Nephron (organoid): ENCODE data around the gene RS1.

Source experiments
- H3K27ac Mint-ChIP-seq, 3 experiments: 2 replicates each; pipeline ENCODE4 v1.8.0; 2020; ENCODE audit warnings: mixed read lengths in 3 of 3, mild to moderate bottlenecking in 2 of 3, moderate library complexity in 1 of 3
- H3K27me3 Mint-ChIP-seq: 2 replicates; pipeline ENCODE4 v1.8.0; 2021; ENCODE audit warnings: low read depth, mild to moderate bottlenecking, moderate library complexity, mixed read lengths
- H3K36me3 Mint-ChIP-seq: 2 replicates; pipeline ENCODE4 v1.8.0; 2020; ENCODE audit warnings: low read depth, mixed read lengths
- H3K4me1 Mint-ChIP-seq: 2 replicates; pipeline ENCODE4 v1.8.0; 2020; ENCODE audit warnings: mixed read lengths
- H3K4me3 Mint-ChIP-seq, 3 experiments: 2 replicates each; pipeline ENCODE4 v1.8.0; 2020; ENCODE audit warnings: mild to moderate bottlenecking in 3 of 3, mixed read lengths in 3 of 3, moderate library complexity in 2 of 3
- H3K9me3 Mint-ChIP-seq: 2 replicates; pipeline ENCODE4 v1.8.0; 2020; ENCODE audit warnings: mixed read lengths
- TF ChIP-seq, protein P1 (sequence below), 3 experiments: fragments of 200-600 bp; sonication (generic); IDR thresholded peaks; one replicate each; pipeline ENCODE4 v1.5.0; 2021; ENCODE audit warnings: antibody characterized with exemption in 3 of 3; ENCODE audit not compliant: unreplicated experiment in 3 of 3

RS1 gene

DNA sequence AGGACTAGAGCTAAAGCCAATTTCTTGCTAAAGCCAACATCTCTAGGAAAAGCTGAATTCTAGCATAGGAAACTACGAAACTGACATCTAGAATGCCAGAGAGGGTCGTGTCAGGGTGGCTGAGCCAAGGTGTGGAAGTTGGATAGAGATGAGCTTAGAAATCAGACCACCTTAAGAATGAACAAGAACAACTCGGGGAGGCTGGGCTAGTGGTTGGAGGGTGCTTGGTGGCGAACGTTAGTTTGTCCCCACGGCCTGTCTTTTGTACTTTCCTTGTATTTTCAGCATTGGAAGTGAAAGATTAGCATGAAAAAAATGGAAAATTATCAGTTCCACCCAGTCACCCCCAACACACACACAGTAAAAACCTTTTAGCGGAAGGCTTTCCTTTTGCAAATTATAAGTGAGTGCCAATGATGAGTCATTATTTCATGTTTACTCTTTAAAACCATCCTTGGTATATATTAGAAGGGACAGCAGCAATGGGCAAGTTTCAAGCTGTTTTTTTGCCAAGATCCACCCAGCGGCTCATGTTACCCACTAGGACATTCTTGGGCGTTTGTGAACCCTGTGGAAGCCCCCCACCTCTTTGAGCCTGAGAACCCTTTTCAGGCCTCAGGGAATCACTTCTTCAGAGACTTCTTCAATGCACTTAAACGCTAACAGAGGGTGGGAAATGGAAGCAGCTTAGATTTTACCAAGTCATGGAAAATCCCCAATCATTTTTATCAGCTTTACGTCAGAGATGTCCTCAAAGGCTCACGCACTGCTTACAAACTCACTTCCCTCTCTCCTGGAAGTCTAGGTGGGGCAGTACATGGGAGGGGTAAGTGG is 30.7 kb upstream of the RS1 start:
- Mint-ChIP-seq H3K36me3 (no peaks in the 10 kb centered on the region), H3K4me3 (no peak overlapping the region), H3K9me3 (peaks cover 5% of the 10 kb centered on the region), H3K27ac (no peak overlapping the region), H3K4me1 (peaks cover 12% of the 10 kb centered on the region), H3K27me3 (no peaks in the 10 kb centered on the region)
- TF ChIP-seq, protein P1, sequence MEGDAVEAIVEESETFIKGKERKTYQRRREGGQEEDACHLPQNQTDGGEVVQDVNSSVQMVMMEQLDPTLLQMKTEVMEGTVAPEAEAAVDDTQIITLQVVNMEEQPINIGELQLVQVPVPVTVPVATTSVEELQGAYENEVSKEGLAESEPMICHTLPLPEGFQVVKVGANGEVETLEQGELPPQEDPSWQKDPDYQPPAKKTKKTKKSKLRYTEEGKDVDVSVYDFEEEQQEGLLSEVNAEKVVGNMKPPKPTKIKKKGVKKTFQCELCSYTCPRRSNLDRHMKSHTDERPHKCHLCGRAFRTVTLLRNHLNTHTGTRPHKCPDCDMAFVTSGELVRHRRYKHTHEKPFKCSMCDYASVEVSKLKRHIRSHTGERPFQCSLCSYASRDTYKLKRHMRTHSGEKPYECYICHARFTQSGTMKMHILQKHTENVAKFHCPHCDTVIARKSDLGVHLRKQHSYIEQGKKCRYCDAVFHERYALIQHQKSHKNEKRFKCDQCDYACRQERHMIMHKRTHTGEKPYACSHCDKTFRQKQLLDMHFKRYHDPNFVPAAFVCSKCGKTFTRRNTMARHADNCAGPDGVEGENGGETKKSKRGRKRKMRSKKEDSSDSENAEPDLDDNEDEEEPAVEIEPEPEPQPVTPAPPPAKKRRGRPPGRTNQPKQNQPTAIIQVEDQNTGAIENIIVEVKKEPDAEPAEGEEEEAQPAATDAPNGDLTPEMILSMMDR (IDR thresholded peaks at IDR 0.05; ENCODE audit: unreplicated experiment in 3 of 3) = no peak

DNA sequence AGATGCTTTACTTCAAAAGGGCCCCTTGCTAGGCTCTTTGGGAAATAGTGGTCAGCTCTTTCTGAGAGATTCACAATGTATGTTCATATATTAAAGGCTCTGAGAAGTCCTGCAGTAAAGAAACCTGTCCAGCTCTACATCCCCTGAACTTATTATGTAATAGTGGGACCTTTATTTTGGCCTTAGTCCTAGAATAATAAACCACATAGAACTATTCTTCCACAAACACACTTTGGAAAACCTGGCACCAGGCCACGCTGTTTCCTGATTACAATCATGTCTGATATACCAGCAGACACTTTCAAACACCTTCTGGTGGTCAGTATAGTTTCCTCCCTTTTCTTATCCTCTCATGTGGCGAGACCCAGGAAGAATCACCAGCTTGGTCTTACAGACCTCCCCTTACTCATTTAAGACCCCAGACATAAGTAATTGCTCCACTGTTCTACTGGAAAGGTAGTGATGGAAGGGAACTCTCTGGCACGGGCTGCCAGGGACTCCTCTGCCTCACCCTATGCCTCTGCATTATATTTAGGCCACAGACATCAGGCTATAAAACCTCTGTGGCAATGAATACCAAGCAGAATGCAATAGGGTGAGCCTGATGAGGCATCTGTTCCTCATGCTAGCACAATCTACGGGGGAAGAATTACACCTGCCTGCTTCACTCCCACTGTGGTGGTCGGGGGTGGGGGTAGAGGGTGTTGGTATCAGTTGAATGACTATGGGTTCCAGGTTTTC is 29.9 kb upstream of the RS1 start:
- Mint-ChIP-seq H3K36me3 (no peaks in the 10 kb centered on the region), H3K4me3 (no peak overlapping the region), H3K4me1 (peaks cover 8% of the 10 kb centered on the region), H3K27me3 (no peaks in the 10 kb centered on the region), H3K27ac (no peak overlapping the region), H3K9me3 (peaks cover 8% of the 10 kb centered on the region)
- TF ChIP-seq, protein P1 (IDR thresholded peaks at IDR 0.05; ENCODE audit: unreplicated experiment in 3 of 3) = no peak

DNA sequence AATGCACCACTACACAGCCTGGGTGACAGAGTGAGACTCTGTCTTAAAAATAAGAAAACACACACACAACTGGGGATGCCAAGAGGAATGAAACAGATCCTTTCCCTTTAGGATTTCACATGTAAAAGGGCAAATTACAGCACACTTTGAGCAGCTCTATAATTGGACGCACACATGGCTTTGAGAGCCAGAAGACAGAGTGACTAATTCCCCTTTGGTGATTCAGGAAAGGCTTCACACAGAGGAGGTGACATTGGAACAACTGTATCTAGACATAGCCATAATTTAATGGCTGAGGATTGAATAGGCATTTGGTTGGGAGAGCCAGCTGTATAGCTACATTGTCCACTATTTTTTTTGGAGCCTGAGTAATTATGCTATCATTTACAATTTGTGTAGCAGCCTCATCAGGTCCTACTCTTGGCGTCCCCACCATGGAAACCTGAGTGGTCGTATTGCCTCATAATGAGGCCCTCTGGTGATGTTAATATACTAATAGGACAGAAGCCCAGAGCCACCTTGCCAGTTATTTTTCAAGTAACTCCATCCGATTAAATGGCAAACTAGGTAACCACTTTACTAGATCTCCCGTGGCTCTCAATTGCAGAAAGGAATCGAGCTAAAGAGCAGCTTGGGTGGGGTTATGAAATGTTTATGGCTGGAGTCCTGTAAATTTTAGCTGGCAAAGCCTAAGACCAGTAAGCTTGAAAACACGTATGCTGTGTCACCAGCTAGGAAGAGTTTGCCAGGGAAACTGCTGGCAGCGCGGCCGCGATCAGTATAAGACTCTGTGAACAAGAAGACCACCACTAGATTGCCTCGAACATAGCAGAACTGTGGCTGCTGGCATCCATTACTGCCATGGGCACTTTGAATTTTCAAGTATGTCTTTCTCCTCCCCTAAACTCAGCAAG is 27.1 kb upstream of the RS1 start:
- TF ChIP-seq, protein P1 (IDR thresholded peaks at IDR 0.05; ENCODE audit: unreplicated experiment in 3 of 3) = no peak
- H3K27me3 Mint-ChIP-seq = no peaks in the 10 kb centered on the region
- no peak overlapping the region for H3K4me3 Mint-ChIP-seq
- no peaks in the 10 kb centered on the region for H3K36me3 Mint-ChIP-seq
- H3K27ac Mint-ChIP-seq = no peak overlapping the region
- H3K9me3 Mint-ChIP-seq = peaks cover 18% of the 10 kb centered on the region
- H3K4me1 Mint-ChIP-seq = peaks cover 8% of the 10 kb centered on the region

DNA sequence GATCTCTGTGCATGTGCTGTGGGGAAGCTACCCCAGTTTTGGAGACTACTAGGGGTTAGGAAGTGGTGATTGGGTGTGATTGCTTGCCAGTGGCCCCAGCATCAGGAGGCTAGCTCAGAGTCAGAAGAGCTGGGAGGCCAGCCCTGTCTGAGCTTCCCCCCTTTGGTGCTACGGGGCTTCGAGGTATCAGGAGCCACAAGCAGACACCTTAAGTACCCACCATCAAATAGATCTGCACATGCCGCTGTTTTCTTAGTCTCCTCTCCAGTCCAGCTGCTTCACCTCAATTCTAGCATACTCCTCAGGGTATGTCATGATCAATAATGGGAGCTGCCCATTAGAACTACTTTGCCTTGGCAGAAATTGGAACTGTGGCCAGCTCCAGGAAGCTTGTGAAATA is 24.7 kb upstream of the RS1 start:
- no peak overlapping the region for H3K4me3 Mint-ChIP-seq
- H3K27ac Mint-ChIP-seq = no peak overlapping the region
- no peaks in the 10 kb centered on the region for H3K36me3 Mint-ChIP-seq
- H3K27me3 Mint-ChIP-seq = no peaks in the 10 kb centered on the region
- peaks cover 28% of the 10 kb centered on the region for H3K9me3 Mint-ChIP-seq
- no peaks in the 10 kb centered on the region for H3K4me1 Mint-ChIP-seq
- TF ChIP-seq, protein P1 (IDR thresholded peaks at IDR 0.05; ENCODE audit: unreplicated experiment in 3 of 3) = no peak

DNA sequence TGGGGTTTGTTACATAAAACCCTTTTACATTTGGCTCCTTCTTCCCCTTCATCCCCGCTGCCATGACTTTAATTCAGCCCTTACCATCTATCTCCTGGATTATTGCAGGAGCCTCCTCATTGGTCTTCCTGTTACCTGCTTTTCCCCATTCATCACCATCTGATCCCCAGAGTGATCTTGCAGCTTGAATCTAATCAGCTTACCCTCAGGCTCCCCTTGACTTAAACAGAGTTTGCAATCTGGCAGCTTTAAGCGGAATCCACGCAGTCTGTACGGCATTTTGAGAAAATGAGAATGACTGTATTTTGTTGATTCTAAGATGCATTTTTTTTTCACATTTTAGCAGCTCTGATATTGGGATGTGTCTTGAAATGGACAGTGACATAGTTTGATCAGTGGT is 20.6 kb upstream of the RS1 start:
- peaks cover 40% of the 10 kb centered on the region for H3K9me3 Mint-ChIP-seq
- TF ChIP-seq, protein P1 (IDR thresholded peaks at IDR 0.05; ENCODE audit: unreplicated experiment in 3 of 3) = no peak
- H3K27me3 Mint-ChIP-seq = no peaks in the 10 kb centered on the region
- H3K4me3 Mint-ChIP-seq = no peak overlapping the region
- H3K27ac Mint-ChIP-seq = no peak overlapping the region
- H3K4me1 Mint-ChIP-seq = no peaks in the 10 kb centered on the region
- no peaks in the 10 kb centered on the region for H3K36me3 Mint-ChIP-seq
